LNCAP (cell line): Measurements from ENCODE around the gene ODAD2.

ENCODE experiments used
- CTCF ChIP-seq: fragments of 450-650 bp; IDR thresholded peaks from 2 replicates; pipeline ENCODE4 v1.5.1; 2017; ENCODE audit warnings: mild to moderate bottlenecking

ODAD2 gene

GRCh38 chr10:27826369-27826768 is 172.5 kb downstream of the ODAD2 start:
- no peak for TF ChIP-seq CTCF

- TF ChIP-seq CTCF, result no peak
Observed at GRCh38 chr10:27822301-27822700, 176.6 kb downstream of the ODAD2 start.

- no peak for TF ChIP-seq CTCF
Observed at GRCh38 chr10:27820637-27821036, 178.2 kb downstream of the ODAD2 start.

- TF ChIP-seq CTCF, result no peak
Observed at GRCh38 chr10:27819781-27820531, 178.9 kb downstream of the ODAD2 start.

GRCh38 chr10:27816320-27816719 is 182.6 kb downstream of the ODAD2 start:
- no peak for TF ChIP-seq CTCF

- no peak for TF ChIP-seq CTCF
Observed at GRCh38 chr10:27815846-27816245, 183.0 kb downstream of the ODAD2 start.

- no peak for TF ChIP-seq CTCF
Observed at GRCh38 chr10:27815261-27815660, 183.6 kb downstream of the ODAD2 start.

- no peak for TF ChIP-seq CTCF
Observed at GRCh38 chr10:27805180-27805579, 193.7 kb downstream of the ODAD2 start.
